Cerebellar cortex (tissue), 1 donor: ENCODE data around the gene TRAF3IP1.
"Not testable (repeated sequence)": the region's sequence is repeated elsewhere in the genome, so short reads cannot be mapped to it uniquely, and the experiment has no call there.

Experiments
- DNase-seq: peaks from one replicate; pipeline ENCODE4 v3.0.0-alpha.2; 2015; ENCODE audit warnings: low spot score

The TRAF3IP1 gene

GRCh38 chr2:238320246-238320647 is at the start of gene TRAF3IP1:
TRAF3IP1 (plus strand) TSS chr2:238320518; CDS start chr2:238320663, 145 bp downstream.
- DNase-seq: peak; percentile 90

GRCh38 chr2:238270606-238271005 is 49.7 kb upstream of the TRAF3IP1 start:
- DNase-seq: no peak

GRCh38 chr2:238271061-238271554 is 49.2 kb upstream of the TRAF3IP1 start:
- DNase-seq: no peak

- not testable (repeated sequence) for DNase-seq
Measured at GRCh38 chr2:238271686-238272085, 48.6 kb upstream of the TRAF3IP1 start.

GRCh38 chr2:238272156-238272555 is 48.2 kb upstream of the TRAF3IP1 start:
- no peak for DNase-seq

- DNase-seq: not testable (repeated sequence)
Measured at GRCh38 chr2:238273433-238273832, 46.9 kb upstream of the TRAF3IP1 start.

- no peak for DNase-seq
Measured at GRCh38 chr2:238274152-238274865, 46.0 kb upstream of the TRAF3IP1 start.

- no peak for DNase-seq
Measured at GRCh38 chr2:238277695-238278094, 42.6 kb upstream of the TRAF3IP1 start.

- DNase-seq: no peak
Measured at GRCh38 chr2:238278626-238279323, 41.5 kb upstream of the TRAF3IP1 start.

- DNase-seq: no peak
Measured at GRCh38 chr2:238279324-238279682, 41.0 kb upstream of the TRAF3IP1 start.

GRCh38 chr2:238280083-238280825 is 40.1 kb upstream of the TRAF3IP1 start:
- no peak for DNase-seq

GRCh38 chr2:238281826-238282480 is 38.4 kb upstream of the TRAF3IP1 start:
- no peak for DNase-seq

- no peak for DNase-seq
Measured at GRCh38 chr2:238282861-238283738, 37.2 kb upstream of the TRAF3IP1 start.

GRCh38 chr2:238284802-238285515 is 35.4 kb upstream of the TRAF3IP1 start:
- no peak for DNase-seq

- DNase-seq: peak; percentile 26
Measured at GRCh38 chr2:238285653-238286082, 34.6 kb upstream of the TRAF3IP1 start.

GRCh38 chr2:238286095-238286494 is 34.2 kb upstream of the TRAF3IP1 start:
- no peak for DNase-seq

GRCh38 chr2:238286551-238286950 is 33.8 kb upstream of the TRAF3IP1 start:
- peak; percentile 17 for DNase-seq

GRCh38 chr2:238286987-238287736 is 33.2 kb upstream of the TRAF3IP1 start:
- DNase-seq: peak; percentile 23
